Measurements from ENCODE around the gene SRXN1. TPM values are rescaled to one million over a fixed set of nuclear protein-coding genes. Genes with fewer than 3 reads are reported as not detected.

The SRXN1 gene
- total RNA-seq, 3 donors from 2014 or later = 11.7 to 23.4 (median 18.9) TPM

GRCh38 chr20:598133-598850 is 54.7 kb downstream of the SRXN1 start:
- no peaks in the 10 kb centered on the region for H3K9me3 ChIP-seq
- no peak for ATAC-seq
- DNase-seq = no peak
- no peak overlapping the region for H3K4me3 ChIP-seq
- H3K36me3 ChIP-seq (ENCODE audit: low read depth) = no peaks in the 10 kb centered on the region
- H3K4me1 ChIP-seq (ENCODE audit: low read depth) = no peaks in the 10 kb centered on the region
- intact Hi-C loops (cut with DNase I, micrococcal nuclease) = no loop called here
- TF ChIP-seq, protein P1, sequence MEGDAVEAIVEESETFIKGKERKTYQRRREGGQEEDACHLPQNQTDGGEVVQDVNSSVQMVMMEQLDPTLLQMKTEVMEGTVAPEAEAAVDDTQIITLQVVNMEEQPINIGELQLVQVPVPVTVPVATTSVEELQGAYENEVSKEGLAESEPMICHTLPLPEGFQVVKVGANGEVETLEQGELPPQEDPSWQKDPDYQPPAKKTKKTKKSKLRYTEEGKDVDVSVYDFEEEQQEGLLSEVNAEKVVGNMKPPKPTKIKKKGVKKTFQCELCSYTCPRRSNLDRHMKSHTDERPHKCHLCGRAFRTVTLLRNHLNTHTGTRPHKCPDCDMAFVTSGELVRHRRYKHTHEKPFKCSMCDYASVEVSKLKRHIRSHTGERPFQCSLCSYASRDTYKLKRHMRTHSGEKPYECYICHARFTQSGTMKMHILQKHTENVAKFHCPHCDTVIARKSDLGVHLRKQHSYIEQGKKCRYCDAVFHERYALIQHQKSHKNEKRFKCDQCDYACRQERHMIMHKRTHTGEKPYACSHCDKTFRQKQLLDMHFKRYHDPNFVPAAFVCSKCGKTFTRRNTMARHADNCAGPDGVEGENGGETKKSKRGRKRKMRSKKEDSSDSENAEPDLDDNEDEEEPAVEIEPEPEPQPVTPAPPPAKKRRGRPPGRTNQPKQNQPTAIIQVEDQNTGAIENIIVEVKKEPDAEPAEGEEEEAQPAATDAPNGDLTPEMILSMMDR (IDR thresholded peaks at IDR 0.05) = no peak

DNA sequence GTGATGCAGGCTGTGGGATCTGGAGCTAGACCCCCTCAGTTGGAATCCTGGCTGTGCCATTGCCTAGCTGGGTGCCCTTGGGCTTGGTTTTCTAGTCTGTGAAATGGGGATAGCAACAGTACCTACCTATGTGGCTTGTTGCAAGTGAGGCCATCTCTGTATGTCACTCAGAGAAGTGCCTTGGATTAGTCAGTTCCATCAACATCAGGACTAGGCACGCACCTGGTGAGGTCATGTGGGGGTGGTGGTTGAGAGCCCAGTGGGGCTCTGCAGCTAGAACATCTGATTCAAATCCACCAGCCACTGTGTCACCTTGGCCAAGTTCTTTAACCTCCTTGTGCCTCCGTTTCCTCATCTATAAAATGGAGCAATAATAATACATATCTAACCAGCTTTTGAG is 55.4 kb downstream of the SRXN1 start:
- intact Hi-C loops (cut with DNase I, micrococcal nuclease) = no loop called here
- DNase-seq (no peak), ATAC-seq (no peak)
- TF ChIP-seq, protein P1 (IDR thresholded peaks at IDR 0.05) = no peak
- Histone ChIP-seq H3K4me1 (ENCODE audit: low read depth) (no peaks in the 10 kb centered on the region), H3K36me3 (ENCODE audit: low read depth) (no peaks in the 10 kb centered on the region), H3K9me3 (no peaks in the 10 kb centered on the region), H3K4me3 (no peak overlapping the region)

Other genes starting within 250 kb of the SRXN1 start
- 100 to 1,000 TPM in 2 of 3 donors, 10 to 100 TPM in 1; 97.5 to 124 (median 117) TPM for gene RBCK1, start 244.9 kb downstream of the SRXN1 start, total RNA-seq
- gene TBC1D20, start 190.7 kb downstream of the SRXN1 start, total RNA-seq = 10 to 100 TPM; 30.4 to 49.6 (median 36.0) TPM
- gene CSNK2A1, start 109.4 kb downstream of the SRXN1 start, total RNA-seq = 100 to 1,000 TPM; 104 to 127 (median 117) TPM
- gene TCF15, start 42.9 kb downstream of the SRXN1 start, total RNA-seq = under 1 TPM in 1 of 3 donors, not detected in 2; 0.82 TPM
- not detected for gene SCRT2, start 22.6 kb upstream of the SRXN1 start, total RNA-seq
- gene SLC52A3, start 115.3 kb upstream of the SRXN1 start, total RNA-seq = 10 to 100 TPM; 12.0 to 48.6 (median 15.4) TPM
- 10 to 100 TPM in 1 of 3 donors, 1 to 10 TPM in 2; 5.1 to 10.4 (median 8.4) TPM for gene FAM110A, start 180.5 kb upstream of the SRXN1 start, total RNA-seq

All from mucosa of descending colon (tissue), 3 donors.